ENCODE measurements around the gene RSRC1.
"Not testable (repeated sequence)": the region's sequence is repeated elsewhere in the genome, so short reads cannot be mapped to it uniquely, and the experiment has no call there.

RSRC1 gene

DNA sequence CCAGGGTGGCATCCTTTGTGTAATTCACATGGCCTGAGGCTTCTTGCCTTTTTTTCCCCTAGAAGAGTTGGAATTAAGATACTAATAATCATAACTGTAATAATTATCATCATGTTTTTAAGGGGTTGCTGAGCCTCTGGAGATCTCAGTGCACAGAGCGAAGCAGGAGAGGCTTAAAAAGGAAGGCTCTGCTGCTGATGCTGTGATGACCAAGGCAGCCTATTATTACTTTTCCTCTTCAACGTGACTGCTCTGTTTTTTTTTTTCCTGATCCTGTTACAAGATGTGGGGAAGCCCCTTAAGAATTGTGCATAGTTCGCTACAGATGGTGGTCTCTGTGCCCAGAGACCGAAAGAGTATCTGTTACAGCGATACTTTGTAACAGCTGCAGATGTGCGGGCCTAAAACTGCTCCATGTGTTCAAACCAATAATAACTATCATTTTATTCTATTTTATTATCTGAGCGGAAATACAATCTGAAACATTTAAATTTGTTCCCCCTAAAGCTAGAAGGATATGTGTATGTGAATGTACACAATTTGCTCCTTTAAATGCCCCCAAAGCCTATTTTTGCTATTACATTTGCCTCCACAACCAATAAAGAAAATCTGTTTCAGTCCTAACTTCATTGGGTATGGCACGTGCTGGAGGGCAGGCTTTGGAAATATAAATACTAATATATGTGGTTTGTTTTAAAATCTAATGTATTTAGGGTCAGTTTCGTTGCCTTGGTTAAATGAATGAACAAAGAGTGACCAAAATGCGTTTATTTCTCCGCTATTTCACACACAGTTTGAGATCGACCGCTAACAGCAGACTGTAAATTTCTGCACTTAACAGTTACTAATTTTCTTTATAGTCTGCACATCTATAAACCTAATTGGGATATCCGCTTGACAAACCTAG, 8.3 kb upstream of the RSRC1 start:
- DNase-seq = no peak

DNA sequence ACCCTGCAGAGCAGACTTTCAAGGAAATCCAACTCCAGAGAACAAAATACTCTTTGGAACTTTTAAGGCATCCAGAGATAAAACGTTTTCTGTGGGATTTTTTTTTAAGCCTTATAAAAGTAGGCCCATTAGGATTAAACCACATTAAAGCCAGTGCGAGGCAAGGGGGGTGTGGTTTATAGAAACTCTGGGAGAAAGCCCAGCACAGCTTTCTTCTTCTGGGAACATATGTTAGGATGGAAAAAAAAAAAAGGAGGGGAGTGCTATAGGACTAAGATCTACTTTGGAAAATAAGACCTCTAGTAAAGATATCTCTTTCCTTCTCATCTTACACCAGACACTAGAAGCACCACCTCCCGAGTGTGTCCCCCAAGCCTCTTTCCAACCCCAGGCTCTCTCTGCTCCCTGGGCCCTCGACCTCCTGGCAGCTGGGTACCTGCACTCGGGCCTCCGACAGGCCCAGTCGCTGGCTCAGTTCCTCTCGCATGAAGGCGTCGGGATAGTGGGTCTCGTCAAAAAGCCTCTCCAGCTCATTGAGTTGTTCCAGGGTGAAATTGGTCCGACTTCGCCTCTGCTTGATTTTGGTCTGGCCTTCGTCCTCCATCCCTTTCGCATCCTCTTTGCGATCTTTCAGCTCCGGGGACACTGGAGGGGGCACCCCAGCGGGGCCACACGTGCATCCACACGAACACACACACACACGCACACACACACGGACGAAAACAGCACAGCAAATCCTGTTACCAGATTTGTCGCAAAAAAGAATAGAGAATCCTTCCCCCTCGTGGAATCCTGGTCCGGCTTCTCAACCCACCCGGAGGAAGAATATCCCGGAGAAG, 7.4 kb upstream of the RSRC1 start:
- DNase-seq = no peak

DNA sequence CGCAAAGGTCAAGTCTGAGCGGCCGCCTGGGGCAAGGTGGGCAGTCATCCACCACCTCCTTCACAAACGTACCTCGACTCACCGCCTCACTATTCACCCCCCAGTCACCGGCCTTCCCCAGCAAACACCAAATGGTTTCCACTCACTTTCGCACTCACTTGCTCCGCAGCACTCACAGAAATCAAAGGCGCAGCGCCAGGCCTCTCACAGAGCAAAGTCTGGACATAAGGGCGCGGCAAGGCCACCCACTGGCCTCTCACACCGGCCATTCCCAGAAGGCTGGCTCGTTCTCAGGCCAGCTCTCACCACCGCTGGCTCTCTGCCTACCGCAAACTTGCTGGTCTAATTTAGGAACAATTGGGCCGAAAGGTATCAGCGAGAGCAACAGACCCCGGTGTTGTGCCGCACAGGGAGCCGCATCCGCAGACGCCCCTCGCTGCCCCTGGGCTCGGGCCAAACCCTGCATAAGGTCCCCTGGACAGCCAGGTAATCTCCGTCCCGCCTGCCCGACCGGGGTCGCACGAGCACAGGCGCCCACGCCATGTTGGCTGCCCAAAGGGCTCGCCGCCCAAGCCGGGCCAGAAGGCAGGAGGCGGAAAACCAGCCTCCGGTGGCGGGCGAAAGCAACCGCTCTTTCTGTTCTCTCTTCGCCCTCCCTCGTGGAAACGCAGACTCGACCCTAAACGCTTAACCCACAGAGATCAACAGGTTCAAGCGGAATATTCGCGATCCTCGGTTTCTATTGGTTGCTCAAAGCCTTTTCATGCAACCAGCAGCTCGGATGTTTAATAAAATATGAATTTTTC, 6.6 kb upstream of the RSRC1 start:
- no peak for DNase-seq

DNA sequence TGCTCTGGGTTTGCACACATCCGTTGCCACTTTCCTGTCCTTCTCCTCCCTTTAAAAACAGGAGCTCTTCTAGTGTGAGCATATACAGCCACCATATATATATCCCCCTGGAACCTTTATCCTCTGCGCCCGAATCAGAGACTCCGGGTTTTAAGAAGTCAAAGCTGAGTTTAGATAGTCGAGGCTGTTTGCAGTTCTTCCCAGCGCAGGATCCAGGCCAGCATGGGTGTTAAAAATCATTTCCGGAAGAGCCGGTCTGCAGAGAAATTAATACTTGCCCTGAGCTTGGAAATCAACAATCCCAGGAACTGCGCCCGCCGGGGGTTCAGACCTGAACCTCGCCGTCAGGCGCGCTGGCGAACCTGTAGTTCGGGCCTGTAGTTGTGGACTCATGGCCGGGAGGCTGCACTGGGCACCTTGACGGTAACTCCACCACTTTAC, 6.0 kb upstream of the RSRC1 start:
- no peak for DNase-seq

DNA sequence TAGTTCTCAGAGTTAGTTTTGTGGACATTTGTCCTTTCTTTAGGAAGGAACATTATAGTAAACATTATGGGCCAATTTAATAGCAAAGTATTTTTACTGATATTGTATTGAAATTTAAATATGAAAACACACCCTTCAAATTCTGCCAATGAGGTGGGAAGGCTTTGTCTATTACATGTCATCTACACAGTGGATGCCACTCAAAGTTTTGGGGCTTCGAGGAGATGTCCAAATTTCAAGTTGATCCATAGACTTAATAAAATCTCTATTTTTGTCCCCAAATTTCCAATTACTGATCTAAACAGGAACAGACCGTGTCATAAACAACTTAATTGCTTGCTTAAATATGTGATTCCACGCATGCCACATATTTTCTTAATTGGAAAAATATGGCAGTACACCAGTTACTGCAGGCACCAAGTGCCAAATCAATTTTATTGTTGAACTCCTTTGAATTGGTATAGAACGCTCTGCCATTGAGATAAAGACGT, 5.4 kb upstream of the RSRC1 start:
- no peak for DNase-seq

DNA sequence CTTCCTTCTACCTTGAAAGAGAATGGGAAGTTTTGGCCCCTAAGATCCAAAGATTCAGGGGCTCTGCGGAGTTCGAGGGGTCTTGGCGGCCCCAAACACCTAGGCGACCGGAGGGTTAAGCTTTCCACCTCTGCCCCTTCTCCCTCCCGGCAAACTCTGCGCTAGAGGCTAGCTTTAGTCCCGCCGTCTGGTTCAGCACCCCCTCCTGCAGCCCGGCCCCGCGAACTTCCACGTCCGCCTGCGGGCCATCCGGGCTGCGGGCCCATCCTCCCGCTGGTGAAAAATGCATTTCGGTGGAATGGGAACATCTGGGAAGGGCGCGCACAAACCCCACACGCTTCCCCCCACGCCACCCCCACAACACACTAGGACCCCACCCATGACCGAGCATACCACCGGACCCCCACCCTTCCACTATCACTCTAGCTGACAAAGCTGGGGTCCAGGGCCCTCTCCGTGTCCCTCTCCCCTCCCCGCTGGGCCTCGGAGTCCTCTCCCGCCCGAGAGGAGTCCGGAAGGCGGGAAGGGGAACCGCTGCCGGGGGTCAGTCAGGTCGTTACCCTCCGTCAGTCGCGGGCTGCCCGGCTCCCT, 4.7 kb upstream of the RSRC1 start:
- DNase-seq = no peak

DNA sequence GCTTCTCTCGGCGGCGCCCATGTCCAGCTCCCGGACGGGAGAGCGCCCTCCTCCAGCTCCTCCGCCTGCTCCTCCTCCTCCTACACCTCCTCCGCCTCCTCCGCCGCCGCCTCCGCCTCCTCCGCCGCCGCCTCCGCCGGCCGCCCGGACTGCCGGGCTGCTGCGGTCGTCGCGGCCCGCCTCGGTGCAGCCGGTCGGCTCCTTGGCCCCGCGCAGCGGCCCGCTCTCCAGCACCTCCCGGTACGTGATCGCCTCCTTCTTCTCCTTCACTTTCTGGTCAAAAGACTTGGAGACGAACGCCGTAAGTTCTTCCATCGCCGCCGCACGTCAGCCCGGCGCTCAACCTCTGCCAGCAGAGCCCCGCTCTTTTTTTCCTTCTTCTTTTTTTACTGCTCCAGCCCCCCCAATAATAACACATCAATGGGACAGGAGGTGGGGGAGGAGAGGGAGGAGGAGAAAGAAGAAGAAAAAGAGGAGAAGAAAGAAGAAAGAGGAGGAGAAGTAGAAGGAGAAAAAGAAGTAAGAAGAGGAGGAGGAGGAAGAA, 4.1 kb upstream of the RSRC1 start:
- DNase-seq = no peak

DNA sequence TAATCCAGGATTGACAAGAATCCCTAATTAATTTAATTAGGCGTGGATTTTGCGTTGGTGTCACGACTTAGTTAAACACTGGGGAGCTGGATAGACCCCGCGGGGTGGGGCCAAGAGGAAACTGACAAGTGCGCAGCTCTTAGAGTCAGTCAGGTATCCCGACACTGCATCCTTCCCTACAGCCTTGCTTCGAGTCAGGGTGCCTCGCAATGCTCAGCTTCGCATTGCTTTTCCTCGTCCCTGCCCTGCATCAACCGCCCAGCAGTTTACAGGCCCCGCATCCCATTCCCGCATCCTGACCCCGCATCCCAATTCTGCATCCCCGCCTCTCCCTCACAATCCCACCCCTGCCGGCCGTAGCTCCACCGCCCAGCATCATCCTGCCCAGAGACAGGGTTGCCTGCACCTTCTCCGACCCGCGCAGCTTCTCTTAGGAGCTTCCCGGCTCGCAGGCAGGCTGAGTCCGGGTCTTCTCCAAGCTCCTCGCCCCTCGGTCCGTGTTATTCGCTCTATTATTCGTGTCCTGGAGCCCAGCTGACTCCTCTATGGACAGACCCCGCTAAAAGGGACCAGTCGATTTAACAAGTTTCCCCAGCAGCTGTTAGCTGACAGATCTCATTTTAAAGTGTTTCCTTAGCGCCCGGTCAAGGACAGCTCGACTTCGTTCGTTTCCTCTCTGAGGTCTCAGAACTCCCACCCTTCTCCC, 3.0 kb upstream of the RSRC1 start:
- DNase-seq = no peak

DNA sequence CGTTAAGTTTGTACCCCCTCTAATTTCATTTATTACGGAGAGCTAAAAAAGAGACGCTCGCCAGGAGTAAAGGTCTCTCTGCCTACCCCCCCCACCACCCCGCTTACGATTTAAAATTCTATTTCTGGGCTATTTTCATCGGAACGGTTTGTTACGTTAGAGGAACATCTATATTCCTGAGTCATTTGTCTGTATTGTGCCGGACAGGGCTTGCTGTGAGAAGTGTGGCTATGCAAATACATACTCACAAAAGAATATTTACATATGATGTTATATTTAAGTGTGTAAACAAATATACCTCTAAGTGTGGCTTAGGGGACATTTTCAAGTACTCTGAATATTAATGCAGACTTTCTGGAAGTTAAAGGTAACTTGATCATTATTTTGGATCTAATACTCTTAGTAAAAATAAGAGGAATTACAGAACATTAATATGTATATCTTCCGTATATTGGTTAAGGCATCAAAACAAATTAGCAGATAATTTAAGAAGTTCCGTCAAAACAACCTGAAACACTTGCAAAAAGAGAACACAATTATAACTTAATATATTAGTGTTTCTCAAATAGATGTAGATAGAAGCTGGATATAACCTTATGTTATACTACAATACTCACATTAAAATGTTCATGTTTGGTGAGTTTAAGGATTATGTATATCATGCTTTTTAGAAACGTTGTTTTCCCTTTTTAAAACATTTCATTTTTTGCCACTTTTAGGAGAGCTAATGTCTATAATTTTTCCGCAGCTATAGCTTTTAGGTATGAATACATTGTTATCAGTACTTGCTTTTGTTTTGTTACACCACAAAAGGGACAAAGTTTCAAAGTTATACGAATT, 2.1 kb upstream of the RSRC1 start:
- DNase-seq = no peak

DNA sequence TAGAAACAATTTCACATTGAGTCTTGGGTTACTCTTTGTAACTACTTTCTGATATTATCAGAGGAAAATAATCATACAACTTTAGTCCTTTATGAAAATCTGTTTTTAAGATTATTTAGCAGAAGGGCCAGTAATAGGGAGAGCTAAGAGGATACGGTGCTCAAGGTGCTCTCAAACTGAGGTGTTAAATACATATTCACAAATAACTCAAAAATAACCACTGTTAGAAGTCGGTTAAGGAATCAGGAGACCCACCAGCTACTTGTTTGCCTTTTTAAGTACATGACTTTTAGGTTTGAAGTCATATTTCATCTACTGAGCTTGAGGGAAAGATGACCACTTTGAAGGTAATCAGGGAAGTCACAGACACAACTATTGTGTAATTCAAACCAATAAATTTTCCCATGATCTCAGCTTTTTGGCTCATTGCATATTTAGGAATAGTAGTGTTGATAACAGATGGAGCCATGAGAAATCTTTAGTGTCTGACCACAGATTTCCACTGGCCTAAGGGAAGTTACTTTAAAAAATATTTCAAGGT, 1.4 kb upstream of the RSRC1 start:
- DNase-seq = no peak

DNA sequence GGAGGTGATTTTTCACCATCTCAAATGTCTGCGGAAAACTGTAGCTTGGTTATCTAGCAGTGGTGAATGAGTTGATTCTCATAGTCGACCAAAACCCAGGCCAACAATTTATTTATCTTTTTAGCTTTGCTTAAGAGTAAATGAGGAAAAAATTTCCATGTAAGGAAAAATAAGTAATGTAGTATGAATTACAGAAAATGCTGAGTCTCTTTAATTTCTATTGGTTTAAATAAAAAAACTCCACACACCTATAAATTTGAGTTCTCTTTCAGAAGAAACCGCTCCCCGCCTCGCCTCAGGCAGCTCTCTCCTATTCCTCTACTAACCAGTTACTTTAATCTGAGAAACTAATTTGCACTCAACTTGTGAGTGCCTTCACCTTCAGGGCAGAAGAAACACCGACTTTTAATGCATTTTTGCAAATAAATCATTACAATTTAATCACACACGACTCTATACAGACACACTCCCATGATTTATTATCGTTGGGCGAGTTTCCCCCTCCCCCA, 540 bp upstream of the RSRC1 start:
- no peak for DNase-seq

DNA sequence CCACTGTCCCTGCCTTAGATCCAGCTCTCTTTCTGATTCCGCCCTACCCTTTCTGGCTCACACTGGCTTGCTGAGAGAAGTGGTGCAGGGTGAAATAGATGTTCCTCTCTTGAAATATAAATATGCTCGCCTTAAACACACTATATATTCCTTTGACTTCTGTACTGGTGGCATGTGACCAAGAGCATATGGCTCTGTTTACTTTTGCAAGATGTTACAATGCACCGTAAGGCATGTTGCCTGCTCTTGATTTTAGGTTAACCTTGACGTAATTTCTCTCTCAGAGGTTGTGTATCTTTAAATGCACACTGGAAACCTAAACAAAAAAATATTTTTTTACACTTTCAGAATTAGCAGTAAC, 749 bp downstream of the RSRC1 start:
- DNase-seq = no peak

DNA sequence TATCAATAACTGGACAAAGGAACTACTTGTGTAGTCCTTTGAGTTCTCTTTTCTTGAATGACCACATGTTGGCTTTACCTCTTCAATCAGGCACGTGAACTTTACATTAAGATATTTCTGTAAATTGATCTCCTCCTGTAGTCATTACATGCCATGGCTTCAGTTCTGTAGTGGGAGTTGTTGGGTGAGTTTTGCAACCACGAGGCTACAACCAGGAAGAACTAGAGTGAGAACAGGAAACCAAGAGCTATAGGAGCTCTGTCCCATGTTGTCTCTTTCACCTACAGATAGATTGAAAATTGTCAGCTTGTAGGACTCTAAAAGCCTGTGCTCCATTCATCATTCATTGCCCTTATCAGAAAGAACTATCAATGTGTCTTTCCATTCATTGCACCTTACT, 2.0 kb downstream of the RSRC1 start:
- DNase-seq = no peak

DNA sequence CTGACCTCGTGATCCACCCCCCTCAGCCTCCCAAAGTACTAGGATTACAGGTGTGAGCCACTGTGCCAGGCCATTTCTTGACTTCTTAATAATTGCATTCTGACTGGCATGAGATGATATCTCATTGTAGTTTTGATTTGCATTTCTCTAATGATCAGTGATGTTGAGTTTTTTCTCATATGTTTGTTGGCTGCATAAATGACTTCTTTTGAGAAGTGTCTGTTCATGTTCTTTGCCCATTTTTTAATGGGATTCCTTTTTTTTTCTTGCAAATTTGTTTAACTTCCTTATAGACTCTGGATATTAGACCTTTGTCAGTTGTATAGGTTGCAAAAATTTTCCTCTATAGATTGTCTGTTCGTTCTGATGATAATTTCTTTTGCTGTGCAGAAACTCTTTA, 3.7 kb downstream of the RSRC1 start:
- DNase-seq = not testable (repeated sequence)

DNA sequence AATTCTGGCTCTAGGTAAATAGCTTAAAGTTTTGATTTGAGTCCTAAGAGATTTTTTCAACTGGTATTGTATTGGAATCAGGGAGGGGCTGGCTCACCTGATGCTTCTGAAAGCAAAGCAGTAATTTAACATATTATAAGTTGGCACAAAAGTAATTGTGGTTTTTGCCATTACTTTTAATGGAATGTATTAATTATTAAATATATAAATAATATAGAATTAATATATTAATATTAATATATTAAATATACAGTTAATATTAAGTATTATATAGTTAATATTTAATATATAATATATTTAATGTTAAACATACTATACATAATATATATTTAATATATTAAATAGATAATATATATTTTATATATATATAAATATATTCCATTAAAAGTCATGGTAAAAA, 10.4 kb downstream of the RSRC1 start:
- DNase-seq = no peak

DNA sequence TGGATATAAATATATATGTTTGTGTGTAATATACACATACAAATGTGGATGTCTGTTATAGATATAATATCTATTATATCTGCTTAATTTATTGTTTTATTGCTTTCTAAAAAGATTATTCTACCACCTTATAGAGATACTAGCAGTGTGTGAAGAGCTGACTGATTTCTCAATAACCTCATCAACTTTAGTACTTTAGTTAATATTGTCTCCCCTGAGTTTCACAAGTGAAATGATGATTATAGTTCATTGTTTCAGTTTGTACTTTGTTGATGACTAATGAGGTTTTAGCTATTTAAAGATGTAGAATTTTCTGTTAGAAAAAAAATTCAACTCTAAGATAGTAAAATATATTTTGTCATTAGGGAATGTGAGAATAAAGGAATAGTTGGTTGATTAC, 11.4 kb downstream of the RSRC1 start:
- DNase-seq = no peak

DNA sequence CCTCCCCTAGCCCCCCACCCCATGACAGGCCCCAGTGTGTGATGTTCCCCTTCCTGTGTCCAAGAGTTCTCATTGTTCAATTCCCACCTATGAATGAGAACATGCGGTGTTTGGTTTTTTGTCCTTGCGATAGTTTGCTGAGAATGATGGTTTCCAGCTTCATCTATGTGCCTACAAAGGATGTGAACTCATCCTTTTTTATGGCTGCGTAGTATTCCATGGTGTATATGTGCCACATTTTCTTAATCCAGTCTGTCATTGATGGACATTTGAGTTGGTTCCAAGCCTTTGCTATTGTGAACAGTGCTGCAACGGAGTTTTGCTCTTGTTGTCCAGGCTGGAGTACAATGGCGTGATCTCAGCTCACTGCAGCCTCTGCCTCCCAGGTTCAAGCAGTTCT, 12.8 kb downstream of the RSRC1 start:
- DNase-seq = not testable (repeated sequence)

DNA sequence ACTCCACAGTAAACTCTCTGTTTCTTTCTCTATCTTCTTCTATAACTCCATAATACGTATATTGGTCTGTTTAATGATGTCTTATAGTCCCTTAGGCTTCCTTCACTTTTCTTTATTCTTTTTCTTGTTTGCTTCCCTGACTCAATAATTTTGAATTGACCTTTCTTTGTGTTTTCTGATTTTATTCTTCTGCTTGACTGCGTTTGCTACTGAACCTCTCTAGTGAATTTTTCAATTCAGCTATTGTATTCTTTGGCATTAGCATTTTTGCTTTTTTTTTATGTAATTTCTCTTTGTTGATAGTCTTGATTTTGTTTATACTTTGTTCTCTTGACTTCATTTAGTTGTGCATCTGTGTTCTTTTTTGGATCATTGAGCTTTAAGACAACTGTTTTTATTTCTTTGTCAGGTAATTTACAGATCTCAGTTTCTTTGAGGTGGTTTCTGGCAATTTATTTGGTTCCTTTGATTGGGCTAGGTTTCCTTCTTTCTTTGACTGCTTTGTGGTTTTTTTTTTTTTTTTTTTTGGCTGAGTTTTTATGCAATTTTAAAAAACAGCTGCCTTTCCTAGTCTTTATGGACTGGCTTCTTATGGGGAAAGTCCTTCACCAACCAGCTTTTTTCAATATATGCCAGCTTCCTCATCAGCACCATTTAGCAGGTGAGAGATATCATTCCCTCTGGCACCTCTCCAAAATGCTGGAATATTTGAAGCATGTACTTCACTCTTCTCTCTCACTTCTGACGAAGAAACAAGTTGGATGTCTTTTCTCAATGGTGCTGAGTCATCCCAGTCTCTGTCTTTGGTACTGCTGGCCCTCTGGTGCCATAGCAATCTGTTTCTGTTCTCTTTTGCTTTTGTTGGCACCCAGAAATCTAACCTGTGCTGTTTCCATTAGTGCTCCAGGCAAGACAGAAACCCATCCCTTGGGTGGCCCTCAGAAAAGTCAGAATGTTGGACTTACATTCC, 17.6 kb downstream of the RSRC1 start:
- no peak for DNase-seq

DNA sequence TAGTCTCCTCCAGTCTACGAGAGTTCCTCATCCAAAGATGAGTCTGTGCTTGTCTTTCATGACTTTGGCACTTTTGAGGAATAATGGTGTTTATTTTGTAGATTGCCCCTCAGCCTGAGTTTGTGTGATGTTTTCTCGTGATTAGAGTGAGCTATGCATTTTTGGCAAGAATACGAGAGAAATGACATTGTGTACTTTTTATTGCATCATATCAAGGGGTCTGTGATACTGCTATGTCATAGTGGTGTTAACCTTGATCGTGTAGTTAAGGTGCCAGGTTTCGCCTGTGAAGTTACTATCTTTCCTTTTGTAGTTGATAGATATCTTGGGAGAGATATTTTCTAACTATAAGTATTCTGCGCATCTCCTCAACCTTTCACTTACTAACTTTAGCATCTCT, 18.9 kb downstream of the RSRC1 start:
- DNase-seq = no peak
